ENCODE data around the gene ACBD7.

Gene ACBD7

GRCh38 chr10:15084502-15084922, 4.1 kb downstream of the ACBD7 start:
- DNase-seq: peak; percentile 78

- no peak for DNase-seq
These were observed 4.7 kb downstream of the ACBD7 start for GRCh38 chr10:15083674-15084501.

GRCh38 chr10:15075421-15075820, 13.2 kb downstream of the ACBD7 start:
- DNase-seq: no peak

- DNase-seq: no peak
These were observed 16.2 kb downstream of the ACBD7 start for GRCh38 chr10:15072358-15072757.

- no peak for DNase-seq
These were observed 19.3 kb downstream of the ACBD7 start for GRCh38 chr10:15069230-15069629.

- DNase-seq: peak; percentile 28
These were observed 19.8 kb downstream of the ACBD7 start for GRCh38 chr10:15068802-15069201.

- no peak for DNase-seq
These were observed 21.4 kb downstream of the ACBD7 start for GRCh38 chr10:15067154-15067553.

- DNase-seq: no peak
These were observed 27.9 kb downstream of the ACBD7 start for GRCh38 chr10:15060638-15061037.

GRCh38 chr10:15059914-15060313, 28.7 kb downstream of the ACBD7 start:
- DNase-seq: no peak

- DNase-seq: no peak
These were observed 29.9 kb downstream of the ACBD7 start for GRCh38 chr10:15058689-15059088.

- no peak for DNase-seq
These were observed 35.5 kb downstream of the ACBD7 start for GRCh38 chr10:15053061-15053460.

GRCh38 chr10:15052121-15052520, 36.5 kb downstream of the ACBD7 start:
- DNase-seq: no peak

- DNase-seq: no peak
These were observed 39.0 kb downstream of the ACBD7 start for GRCh38 chr10:15049533-15049932.

GRCh38 chr10:15046626-15047025, 42.0 kb downstream of the ACBD7 start:
- DNase-seq: no peak

GRCh38 chr10:15045380-15045779, 43.2 kb downstream of the ACBD7 start:
- DNase-seq: no peak

GRCh38 chr10:15043674-15044073, 44.9 kb downstream of the ACBD7 start, which contains the start of gene OLAH:
Gene OLAH (plus strand): TSS chr10:15043943. CDS start chr10:15047289, 3,346 bp downstream.
- DNase-seq: no peak

- DNase-seq: no peak
These were observed 50.2 kb downstream of the ACBD7 start for GRCh38 chr10:15038416-15038815.

GRCh38 chr10:15037691-15038090, 50.9 kb downstream of the ACBD7 start:
- no peak for DNase-seq

- no peak for DNase-seq
These were observed 52.9 kb downstream of the ACBD7 start for GRCh38 chr10:15035385-15036301.

- DNase-seq: no peak
These were observed 60.8 kb downstream of the ACBD7 start for GRCh38 chr10:15027741-15028140.
